Peyer's patch (tissue), 4 donors: Measurements from ENCODE around the gene RGMA.

Experiments used
- CTCF ChIP-seq, 6 experiments: fragments of 450-650 bp in 4 of 6; fragments of 200-600 bp in 2 of 6; sonication (generic) in 1 of 6; IDR thresholded peaks; one replicate each; pipeline ENCODE4 v1.5.1; 2017 to 2019; ENCODE audit warnings: antibody characterized with exemption in 6 of 6, mild to moderate bottlenecking in 3 of 6, moderate library complexity in 1 of 6
- POLR2A ChIP-seq, 2 donors: fragments of 450-650 bp; IDR thresholded peaks; one replicate each; pipeline ENCODE4 v1.5.1; 2017; ENCODE audit warnings: antibody characterized with exemption in 2 of 2, mild to moderate bottlenecking in 2 of 2, moderate library complexity in 2 of 2

- TF ChIP-seq CTCF (IDR thresholded peaks at IDR 0.05) (no peak), POLR2A (IDR thresholded peaks at IDR 0.05) (no peak)
Observed at GRCh38 chr15:93072011-93072410, 17.0 kb downstream of the RGMA start.
